GM11168 (cell line): ENCODE results near the gene PEMT.

Experiments
- in situ Hi-C: fragments of 300-500 bp; cut with MboI; formaldehyde crosslinking; loops from one replicate; pipeline ENCODE4 v1.12.0; 2022; ENCODE audit warnings: low sequenced_read_pairs; ENCODE audit not compliant: unreplicated experiment

The PEMT gene

DNA sequence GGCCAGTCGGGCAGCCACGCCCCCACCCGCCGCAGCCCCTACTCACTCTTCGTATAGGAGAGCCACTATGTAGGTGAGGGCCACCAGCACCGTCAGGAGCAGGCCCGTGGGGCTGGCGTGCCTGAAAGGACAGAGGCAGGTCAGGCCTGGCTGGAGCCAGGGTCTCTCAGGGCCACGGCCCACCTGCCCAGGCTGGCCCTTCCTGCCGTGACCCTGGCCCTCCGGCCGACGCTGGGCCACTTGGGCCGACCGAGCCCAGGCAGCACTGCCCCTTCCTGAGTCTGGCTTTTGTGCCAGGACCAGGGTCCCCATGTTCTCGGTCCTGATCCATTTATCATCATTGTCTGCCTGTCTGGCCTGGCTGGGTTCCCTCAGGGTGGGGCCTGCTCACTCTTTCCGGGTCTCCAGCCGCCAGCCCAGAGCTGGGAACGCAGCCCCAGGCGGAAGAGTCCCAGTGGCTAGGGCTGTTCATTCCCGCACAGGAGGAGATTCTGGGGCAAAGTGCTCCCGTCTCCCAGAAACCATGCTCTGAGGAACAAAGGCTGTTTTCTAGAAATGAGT, 85.2 kb downstream of the PEMT start:
- in situ Hi-C loops = no loop called here

DNA sequence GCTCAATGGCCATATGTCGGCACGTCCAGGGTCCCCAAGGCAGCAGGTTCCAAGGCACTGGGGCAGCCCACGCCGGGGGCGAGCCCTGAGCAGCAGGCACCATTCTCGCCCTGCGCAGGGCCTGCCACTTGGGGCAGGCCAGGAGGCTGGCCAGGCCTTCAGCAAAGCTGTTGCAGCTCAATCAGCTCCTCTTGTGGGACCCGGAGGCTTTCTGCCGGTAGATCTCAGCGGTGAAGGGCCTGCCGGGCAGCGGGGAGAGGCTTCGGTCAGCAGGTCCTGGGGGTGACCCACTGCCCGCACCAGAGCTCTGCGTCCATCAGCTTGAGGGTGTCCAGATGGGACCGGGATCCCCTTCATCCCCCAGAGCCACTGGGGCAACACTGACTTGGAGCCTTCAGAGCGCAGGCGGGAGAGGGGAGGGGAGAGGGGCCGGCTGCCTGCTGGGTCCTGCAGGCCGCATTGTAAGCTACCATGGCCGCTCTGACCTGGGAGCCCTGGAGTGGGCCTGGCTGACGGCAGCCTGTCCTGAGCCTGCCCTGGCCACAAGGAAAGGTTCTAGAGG, 85.8 kb downstream of the PEMT start:
- in situ Hi-C loops = no loop called here

DNA sequence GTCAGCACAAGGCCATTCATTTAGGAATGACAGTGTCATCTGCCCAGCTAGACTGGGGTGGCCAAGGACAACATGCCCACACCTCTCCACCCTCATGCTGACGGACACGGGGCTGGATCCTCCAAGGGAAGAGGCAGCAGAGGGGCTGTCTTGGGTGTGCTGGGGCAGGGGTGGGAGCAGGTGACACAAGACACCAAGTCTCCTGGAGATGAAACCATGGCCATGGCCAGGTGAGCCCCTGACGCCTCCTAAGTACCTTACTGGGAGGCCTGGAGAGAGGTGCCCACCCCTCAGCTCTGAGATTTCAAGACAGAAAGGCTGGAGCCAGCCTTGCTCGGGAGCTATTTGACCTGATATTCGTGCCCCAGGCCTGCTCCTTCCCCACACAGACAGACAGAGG, 86.4 kb downstream of the PEMT start:
- in situ Hi-C loops = no loop called here

DNA sequence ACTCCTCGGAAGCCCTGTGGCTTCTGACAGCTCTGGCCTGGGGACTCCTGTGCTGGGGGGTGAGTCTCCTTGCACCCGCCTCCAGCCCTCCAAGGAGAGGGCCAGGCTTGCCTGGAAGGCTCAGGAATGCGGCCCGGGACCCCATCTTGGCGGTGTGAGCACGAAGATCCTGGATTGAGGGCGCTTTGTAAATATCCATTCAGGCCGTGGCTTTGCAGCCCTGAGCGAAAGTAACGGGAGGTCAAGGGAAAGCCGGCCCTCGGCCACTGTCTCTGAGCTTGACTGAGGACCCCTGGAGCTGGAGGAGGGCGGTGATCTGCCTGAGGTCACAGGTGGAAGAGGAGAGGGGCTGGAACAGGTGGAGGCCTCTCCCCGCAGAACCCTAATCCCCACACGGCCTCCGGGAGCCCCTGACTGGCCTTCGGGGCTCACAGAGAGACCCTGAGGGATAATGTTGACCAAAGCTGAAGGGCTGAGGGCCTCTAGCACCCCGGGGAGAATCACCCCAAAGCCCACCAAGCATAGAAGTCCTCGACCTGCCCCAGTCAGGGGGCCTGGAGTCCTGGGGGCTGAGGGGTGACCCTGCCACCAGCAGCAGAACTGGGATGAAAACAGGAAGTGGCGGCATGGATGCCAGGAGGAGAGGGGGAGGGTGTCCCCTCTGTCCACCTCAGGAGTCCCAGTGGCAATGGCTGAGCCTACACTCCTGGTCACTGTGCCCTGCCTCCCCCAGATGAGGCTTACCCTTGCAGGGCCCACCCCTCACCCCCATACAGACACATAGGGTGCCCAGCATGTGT, 87.0 kb downstream of the PEMT start:
- in situ Hi-C loops = no loop called here

DNA sequence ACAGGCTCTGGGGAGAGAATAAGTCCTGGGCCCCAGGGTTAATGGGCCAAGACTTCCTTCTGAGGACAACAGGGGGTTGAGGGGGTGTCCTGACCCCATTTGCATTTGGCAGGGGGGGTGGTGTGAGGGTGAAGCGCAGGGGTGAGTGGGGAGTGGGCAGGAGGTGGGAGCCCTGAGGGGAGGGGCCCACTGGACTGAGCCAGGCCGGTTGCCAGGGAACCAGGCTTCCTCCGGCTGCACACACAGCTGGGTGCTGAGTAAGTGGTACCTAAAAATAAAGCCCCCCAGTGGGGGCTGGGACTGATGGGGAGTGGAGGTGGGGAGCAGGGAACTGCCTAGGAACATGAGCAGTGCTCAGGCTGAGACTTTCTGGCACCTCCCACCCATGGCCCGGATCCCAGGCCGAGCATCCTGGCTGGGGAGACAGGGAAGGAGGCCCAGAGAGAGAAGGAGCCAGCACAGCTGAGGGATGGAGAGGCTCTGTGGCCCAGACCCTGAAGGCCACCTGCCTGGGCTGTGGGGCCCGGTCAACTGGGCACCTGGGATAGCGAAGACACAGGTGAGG, 87.9 kb downstream of the PEMT start:
- in situ Hi-C loops = no loop called here

DNA sequence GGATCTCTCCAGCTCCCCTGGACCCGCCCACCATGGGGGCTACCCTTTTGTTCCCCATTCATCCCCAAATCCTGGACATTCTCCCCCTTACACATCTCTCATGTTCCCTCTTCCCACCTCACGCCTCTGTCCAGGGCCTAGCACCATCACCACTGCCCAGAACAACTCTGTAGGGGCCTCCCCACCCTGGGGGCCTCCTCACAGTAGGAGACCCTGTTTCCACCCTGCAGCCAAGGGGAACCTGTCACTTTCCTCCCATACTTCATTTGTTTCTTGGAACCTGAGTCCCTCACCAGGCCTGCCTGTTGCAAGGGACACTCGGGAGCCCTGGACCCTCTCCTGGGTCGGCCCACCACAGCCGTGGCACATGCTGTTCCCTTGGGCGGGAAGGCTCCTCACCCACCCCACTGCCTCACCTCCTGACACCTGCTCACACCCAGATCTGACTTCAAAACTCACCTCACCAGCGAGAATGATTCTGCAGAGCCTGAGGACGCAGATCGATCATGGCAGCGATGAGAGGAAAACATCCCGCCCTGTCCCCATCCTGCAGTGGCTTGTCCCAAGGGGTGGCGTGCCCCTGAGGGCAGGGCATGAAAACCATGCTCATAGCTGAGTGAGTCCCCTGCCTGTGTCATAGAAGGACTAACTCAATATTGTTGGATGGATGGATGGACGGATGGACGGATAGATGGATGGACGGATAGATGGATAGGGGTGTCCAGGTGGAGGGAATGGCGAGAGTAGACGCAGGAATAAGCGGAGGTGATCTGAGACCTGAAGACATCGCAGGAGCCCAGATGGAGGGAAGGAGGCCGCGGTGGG, 88.6 kb downstream of the PEMT start:
- in situ Hi-C loops = no loop called here

DNA sequence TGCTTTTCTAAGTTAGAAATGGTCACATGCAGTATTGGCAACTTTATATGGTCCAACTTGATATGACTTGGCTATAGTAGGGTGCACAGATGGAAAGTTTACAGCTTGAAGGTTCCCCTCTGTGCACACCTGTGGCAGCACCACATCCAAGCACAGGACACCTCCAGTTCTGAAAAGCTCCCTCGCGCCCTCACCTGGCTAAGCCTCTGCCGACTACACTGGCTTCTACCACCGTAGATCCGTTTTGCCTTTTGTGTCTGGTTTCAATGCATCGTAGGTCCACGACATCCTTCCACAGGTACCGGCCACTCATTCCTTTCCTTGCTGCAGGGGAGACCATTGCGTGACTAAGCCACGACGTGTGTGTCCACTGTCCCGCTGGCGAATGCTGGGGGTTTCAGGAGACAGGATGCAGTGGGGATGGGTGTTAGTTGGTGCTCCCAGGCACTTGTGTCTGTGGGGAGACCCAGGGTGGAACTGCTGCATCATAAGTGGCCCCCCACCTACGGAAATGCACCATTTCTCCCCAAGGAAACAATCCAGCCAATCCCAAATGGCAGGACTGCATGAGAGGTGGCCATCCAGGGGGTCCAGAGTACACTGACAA, 90.4 kb downstream of the PEMT start:
- in situ Hi-C loops = no loop called here

DNA sequence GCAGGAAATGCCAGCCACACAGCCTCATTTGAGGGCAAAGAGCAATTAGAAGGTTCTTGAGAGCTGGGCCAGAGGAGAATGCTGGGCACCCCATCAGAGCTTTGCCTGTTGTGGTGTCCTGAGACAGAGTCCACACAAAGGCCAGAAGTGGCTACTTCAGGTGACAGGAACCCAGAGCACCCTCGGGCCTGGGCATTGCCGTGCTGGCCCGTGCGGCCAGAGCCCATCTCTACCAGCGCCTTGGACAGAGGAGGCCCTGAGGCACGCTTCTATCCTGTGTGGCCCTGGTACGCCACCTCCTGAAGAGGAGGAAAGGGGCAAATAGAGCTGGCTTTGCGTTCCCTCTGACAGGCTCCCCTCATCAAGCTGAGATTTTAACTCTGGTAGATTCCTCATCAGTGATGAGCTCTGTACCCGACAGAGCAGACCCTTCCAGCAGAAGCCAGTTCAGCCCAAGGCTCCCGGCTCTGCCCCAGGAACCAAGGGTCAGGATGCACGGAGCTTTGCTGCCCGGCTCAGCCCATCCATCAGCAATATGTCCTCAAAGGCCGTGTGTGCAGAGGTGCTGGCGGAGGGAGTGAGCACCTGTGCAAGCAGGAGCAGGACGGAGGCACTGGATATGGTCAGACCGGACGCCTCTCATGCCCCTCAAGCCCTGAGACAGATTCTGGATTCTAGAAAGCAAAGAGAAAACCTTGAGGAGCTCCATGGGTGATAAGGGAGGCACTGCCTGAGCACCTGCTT, 91.9 kb downstream of the PEMT start:
- in situ Hi-C loops = loop anchor here (5.0 kb wide), 1 partner anchor 148 kb away; no protein-coding TSS in a partner anchor

DNA sequence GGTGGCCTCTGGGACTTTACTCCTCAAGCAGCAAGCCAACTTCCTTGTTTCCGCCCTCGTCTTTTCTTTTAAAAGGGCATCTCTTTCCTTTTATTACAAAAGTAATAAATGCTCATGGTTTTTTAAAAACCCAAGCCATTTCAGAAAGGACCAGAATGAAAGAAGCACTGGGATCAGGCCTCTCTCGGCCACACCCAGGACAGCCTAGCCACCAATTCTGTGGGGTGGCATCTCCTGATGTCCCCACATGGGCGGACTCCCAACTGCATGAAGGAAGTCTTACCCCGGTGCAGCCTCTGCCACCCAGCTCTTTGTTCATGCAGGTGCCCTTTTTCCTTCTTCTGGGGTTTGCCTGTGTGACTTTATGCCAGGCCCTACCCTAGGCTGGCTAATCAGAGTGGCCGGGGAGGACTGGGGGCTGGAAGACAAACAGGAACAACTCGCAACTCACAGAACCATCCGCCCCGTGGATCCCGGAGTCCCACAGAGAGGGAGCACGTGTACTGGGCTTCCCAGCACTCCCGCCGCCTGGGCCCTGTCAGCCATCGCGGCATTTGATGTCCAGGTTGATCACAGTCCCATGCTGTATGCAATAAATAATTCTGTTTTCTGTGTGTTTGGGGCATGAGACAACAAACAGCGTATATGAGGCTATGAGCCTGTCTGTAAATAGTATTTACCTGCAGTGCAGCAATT, 92.8 kb downstream of the PEMT start:
- in situ Hi-C loops = loop anchor here (5.0 kb wide), 1 partner anchor 149 kb away; no protein-coding TSS in a partner anchor

DNA sequence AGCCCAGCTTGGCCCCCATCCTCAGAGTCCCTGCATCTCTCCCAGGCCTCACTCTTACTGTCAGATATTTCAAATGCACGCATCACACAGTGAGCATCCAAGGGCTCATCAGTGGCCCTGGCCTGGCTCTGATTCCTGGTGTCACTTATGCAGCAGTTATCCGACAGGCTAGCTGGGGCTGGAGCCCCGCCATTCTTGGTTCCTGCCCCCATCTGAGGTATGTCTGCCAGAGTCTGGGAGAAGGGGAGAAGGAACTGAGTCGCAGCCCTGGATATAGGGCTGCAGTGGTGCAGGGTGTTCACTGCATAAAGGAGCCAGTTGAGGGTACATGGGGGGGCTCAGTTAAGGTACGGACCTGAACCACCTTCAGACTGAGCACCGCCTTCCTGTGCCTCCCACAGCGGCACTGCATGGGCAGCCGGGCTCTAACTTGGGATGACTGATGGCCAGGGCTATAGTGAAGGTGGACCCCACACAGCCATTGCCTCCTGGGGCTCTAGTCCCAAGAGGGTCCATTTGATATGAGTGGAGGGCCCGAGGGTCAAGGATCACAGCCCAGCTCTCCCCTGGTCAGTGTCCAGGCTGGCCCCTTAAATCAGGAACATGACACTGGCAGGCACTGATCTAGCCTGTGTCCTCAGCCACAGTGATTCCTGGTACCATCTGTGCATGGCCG, 93.5 kb downstream of the PEMT start:
- in situ Hi-C loops = loop anchor here (5.0 kb wide), 1 partner anchor 149 kb away; no protein-coding TSS in a partner anchor

DNA sequence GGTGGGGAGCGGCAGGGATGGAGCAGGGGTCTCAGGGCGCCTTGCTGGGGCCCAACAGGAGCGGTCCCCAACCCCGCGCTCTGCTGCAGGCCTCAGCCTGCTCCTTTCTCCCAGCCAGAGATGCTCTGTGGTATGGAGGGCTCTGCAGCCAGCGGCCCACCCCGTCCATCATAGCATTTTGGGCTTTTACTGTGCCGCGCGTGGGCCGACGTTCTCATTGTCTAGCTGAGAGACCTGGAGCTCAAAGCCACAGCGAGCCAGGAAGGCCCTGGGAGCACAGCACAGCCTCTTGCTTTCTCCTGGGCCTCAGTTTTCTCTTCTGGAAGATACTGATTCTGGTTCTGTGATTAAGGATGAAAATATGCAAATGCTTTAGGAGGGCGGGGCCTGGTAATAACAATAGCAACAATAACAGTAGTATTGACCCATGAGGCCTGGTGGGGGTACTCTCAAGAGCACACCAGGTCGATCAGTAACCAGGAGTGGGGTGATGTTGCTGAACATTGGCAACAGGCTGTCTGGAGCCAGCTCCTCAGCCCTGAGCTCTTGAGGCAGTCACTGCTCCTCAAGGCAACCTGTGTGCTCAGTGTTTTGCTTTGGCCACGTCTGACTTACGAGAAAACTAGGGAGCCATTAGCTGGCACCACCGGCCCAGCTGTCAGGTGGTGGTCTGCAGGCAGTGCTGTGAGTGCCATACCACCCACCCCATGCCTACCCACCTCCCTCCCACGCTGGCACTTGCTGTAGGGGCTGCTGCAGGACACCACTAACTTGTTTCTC, 94.3 kb downstream of the PEMT start:
- in situ Hi-C loops = loop anchor here (5.0 kb wide), 1 partner anchor 150 kb away; no protein-coding TSS in a partner anchor

DNA sequence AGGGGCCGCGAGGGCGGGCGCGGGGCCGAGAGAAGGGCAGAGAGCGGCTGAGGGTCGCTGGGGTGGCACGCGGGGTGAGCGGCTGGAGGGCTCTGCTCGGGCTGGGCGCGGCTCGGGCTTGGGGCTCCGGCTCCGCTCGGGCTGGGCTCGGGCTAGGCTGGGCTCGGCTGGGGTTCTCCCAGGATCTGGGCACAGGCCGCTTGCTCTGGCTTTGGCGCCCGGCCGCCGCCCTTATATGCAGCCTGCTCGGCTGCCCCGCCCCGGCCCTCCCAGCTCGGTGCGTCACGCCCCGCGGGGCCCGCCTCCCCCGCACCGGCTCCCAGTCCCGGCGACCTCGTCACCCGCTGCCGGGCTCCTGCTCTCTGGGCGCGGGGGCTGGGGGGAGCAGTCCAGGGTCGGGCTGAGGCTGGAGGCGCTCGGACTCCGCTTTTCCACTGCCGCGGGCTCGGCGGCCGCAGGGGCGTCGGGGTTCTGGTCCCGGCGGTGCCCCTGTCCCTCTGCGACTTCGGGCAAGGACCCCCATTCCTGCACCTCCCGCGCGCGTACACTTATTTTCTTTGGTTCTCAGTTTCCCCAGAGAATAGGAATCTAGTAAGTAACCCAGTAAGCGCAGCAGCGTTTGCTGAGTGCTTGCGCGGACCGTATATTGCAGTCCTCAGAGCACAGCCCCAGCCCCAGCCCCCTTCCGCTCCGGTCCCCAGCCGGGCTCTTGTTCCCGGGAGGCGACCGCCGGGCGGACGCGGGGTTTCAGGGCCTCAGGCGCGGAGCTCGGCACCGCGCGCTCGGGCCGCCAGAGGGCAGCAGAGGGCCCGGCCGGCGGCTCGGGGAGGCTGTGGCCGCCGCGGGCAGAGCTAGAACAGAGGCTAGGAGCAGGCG, 95.1 kb downstream of the PEMT start, which contains the start of gene RASD1:
Gene RASD1, minus strand, starts transcription at position 207 of the 876 bp plus-strand sequence. CDS start 214 bp downstream, outside the sequence.
- in situ Hi-C loops = loop anchor here (5.0 kb wide), 1 partner anchor 151 kb away; no protein-coding TSS in a partner anchor

DNA sequence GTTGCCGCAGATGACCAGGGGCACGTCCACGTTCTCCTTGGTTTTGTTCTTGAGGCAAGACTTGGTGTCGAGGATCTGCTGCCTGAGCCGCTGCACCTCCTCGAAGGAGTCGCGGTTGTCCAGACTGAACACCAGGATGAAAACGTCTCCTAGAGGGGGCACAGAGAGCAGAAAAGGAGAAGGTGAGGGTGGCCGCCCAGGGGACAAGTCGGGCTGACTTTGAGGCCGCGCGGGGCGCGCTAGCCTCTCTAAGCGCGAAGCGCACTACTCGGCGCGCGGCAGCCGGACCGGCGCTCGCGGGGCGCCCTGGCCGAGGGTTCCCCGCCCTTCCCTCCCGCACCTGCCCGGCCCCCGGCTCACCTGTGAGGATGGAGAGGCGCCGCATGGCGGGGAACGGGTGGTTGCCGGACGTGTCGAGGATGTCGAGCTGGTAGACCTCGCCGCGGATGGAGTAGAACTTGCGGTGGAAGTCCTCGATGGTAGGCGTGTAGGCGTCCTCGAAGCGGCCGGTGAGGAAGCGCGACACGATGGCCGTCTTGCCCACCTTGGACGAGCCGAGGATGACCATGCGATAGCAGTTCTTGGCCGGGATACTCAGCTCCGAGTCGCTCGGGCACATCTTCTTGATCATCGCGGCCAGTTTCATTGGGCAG, 95.8 kb downstream of the PEMT start:
- in situ Hi-C loops = loop anchor here (5.0 kb wide), 1 partner anchor 152 kb away; no protein-coding TSS in a partner anchor

DNA sequence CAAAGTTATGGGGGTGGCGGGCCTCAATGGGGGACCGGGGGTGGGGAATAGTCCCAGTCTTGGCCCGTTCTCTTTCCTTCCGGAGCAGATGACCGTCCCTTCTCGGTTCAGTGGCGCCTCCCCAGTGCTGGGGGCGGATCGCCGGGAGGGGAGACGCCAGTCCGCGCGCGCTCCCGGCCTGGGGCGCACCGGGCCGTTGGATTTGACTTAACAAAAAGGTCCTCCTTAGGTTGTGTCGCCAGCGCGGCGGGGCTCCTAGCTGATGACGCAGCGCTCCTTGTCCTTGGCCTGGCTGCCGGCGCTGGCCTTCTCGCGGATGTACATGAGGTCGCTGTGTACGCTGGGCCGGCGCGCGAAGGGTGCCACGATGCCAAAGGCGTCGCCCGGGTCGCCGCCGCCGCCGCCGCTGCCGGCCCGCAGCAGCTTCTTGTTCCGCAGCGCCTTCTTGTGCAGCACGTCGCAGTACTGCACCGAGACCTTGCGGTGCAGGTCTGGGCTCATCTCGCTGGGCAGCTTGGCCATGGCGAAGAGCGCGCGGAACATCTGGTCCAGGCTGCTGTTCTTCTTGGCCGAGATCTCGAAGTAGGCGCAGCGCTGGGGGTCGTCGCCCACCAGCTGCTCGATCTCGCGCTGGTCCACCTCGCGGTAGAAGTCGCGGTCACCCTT, 96.5 kb downstream of the PEMT start:
- in situ Hi-C loops = loop anchor here (5.0 kb wide), 1 partner anchor 152 kb away; no protein-coding TSS in a partner anchor

DNA sequence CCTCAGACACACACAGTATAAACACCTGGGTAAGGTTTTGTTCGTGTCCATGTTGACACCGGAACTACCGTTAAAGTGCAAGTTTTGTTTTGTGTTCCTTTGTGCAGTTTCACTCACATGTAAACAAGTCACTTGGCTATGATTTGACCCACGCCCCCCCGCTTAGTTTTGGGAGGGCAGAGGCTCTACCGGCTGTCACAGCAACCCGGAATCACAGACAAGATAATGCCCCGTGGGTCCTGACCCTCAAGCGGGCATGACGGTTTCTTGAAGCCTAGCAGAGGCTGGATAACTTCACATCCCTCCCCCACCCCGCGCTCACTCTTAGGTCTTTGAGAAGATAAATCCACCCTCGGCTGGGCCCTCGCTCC, 97.0 kb downstream of the PEMT start:
- in situ Hi-C loops = no loop called here
